Right ventricle myocardium inferior (tissue), 1 donor: ENCODE results near the gene FAM53B. TPM values are rescaled to one million over a fixed set of nuclear protein-coding genes. Genes with fewer than 3 reads are reported as not detected.
A peak's percentile ranks its signal among the peaks of the same experiment; 100 is the strongest.
"Not testable (repeated sequence)": the region's sequence is repeated elsewhere in the genome, so short reads cannot be mapped to it uniquely, and the experiment has no call there.

ENCODE experiments used
- ATAC-seq: fragments of 200-7000 bp; cut with Tn5 transposase; one replicate; pipeline ENCODE4 v1.9.1; 2020; ENCODE audit warnings: mild to moderate bottlenecking, moderate library complexity
- DNase-seq: peaks from one replicate; pipeline ENCODE4 v3.0.0; 2021; ENCODE audit errors: missing footprints
- intact Hi-C: fragments of 100-400 bp; cut with DNase I; formaldehyde crosslinking; loops from one replicate; pipeline ENCODE4 v1.11.0; 2022
- long read RNA-seq: library from polyadenylated mRNA; unstranded; transcript quantifications from one replicate; pipeline ENCODE4 v2.0.0, GENCODE V29; 2021
- total RNA-seq: library from RNA; stranded (reverse); fragmentation: NEBNext Ultra II Directional; extraction: Animal tissue kit (Norgen Biotek cat#: 25700); gene quantifications from one replicate; pipeline ENCODE4 v1.2.1, GENCODE V29; 2021
- donor health status: DM: no; HTN: yes; CAD: no; lungs with severe emphysema.

The FAM53B gene
- total RNA-seq = 41.2 TPM
- long read RNA-seq, full-length matches to known transcripts = 9 of 54 reads
- long read RNA-seq, partial matches to known transcripts = 6 of 54 reads
- long read RNA-seq, other reads (novel, unspliced or antisense) = 39 of 54 reads

GRCh38 chr10:124744102-124745050, at the start of gene FAM53B:
Gene FAM53B (minus strand): TSS chr10:124744378. CDS start chr10:124706713, 37,665 bp downstream.
- ATAC-seq = peak; percentile 76

GRCh38 chr10:124792998-124793352, 48.8 kb upstream of the FAM53B start:
- intact Hi-C loops = no loop called here
- no peak for ATAC-seq
- DNase-seq = no peak

More at GRCh38 chr10:124744102-124745050, at the start of gene FAM53B:
- intact Hi-C loops = loop anchor here (1.0 to 5.0 kb wide), 2 partner anchors 97 to 204 kb away; no protein-coding TSS in a partner anchor
- peak; percentile 93 for DNase-seq

GRCh38 chr10:124791547-124792348, 47.6 kb upstream of the FAM53B start, which contains the start of gene EEF1AKMT2:
Gene EEF1AKMT2 (minus strand): TSS chr10:124791887. CDS start chr10:124791833, 54 bp downstream.
- DNase-seq (peak; percentile 93), ATAC-seq (peak; percentile 99)
- intact Hi-C loops = no loop called here

GRCh38 chr10:124782900-124783299, 38.7 kb upstream of the FAM53B start:
- intact Hi-C loops, DNase-seq, ATAC-seq: not testable (repeated sequence)

- intact Hi-C loops = no loop called here
- DNase-seq (no peak), ATAC-seq (no peak)
Measured at GRCh38 chr10:124768791-124769190, 24.6 kb upstream of the FAM53B start.

GRCh38 chr10:124765256-124765655, 21.1 kb upstream of the FAM53B start:
- DNase-seq (no peak), ATAC-seq (no peak)
- intact Hi-C loops = no loop called here

- intact Hi-C loops = no loop called here
Measured at GRCh38 chr10:124763267-124763666, 19.1 kb upstream of the FAM53B start.

GRCh38 chr10:124762281-124762680, 18.1 kb upstream of the FAM53B start:
- DNase-seq = no peak
- intact Hi-C loops = no loop called here
- no peak for ATAC-seq

More at GRCh38 chr10:124763267-124763666, 19.1 kb upstream of the FAM53B start:
- no peak for DNase-seq
- no peak for ATAC-seq

GRCh38 chr10:124756156-124756903, 12.2 kb upstream of the FAM53B start:
- ATAC-seq (no peak), DNase-seq (no peak)
- intact Hi-C loops = no loop called here

GRCh38 chr10:124755581-124755980, 11.4 kb upstream of the FAM53B start:
- DNase-seq = no peak
- no peak for ATAC-seq
- intact Hi-C loops = no loop called here

GRCh38 chr10:124754227-124754626, 10.0 kb upstream of the FAM53B start:
- ATAC-seq (no peak), DNase-seq (no peak)
- intact Hi-C loops = no loop called here

GRCh38 chr10:124748953-124749645, 4.9 kb upstream of the FAM53B start:
- DNase-seq = no peak
- ATAC-seq = no peak
- intact Hi-C loops = no loop called here

- no peak for DNase-seq
- intact Hi-C loops = no loop called here
- ATAC-seq = no peak
Measured at GRCh38 chr10:124748166-124748565, 4.0 kb upstream of the FAM53B start.

GRCh38 chr10:124747745-124748144, 3.6 kb upstream of the FAM53B start:
- intact Hi-C loops = no loop called here
- ATAC-seq (no peak), DNase-seq (no peak)

- DNase-seq (no peak), ATAC-seq (no peak)
- intact Hi-C loops = no loop called here
Measured at GRCh38 chr10:124746992-124747391, 2.8 kb upstream of the FAM53B start.

- DNase-seq, ATAC-seq, intact Hi-C loops: not testable (repeated sequence)
Measured at GRCh38 chr10:124746447-124746846, 2.3 kb upstream of the FAM53B start.

GRCh38 chr10:124745673-124746072, 1.5 kb upstream of the FAM53B start:
- ATAC-seq = no peak
- no peak for DNase-seq
- intact Hi-C loops = no loop called here

GRCh38 chr10:124745252-124745651, 1.1 kb upstream of the FAM53B start:
- intact Hi-C loops = no loop called here
- DNase-seq (no peak), ATAC-seq (no peak)
